Stomach (tissue), 9 donors: ENCODE results near the gene ALX4. TPM values are rescaled to one million over a fixed set of nuclear protein-coding genes. Genes with fewer than 3 reads are reported as not detected.

Experiments
- DNase-seq, 2 donors: peaks; one replicate each; pipeline versions ENCODE4 v3.0.0 to v3.0.0-alpha.2; 2013 to 2019
- H3K27ac ChIP-seq, 5 donors: fragments of 200-600 bp in 4 of 5; sonication (generic) in 4 of 5; one replicate each; pipeline ENCODE4 v1.5.1; 2013 to 2019; ENCODE audit warnings: mild to moderate bottlenecking in 1 of 5, moderate library complexity in 1 of 5
- H3K27me3 ChIP-seq, 3 donors: fragments of 200-600 bp; sonication (generic); one replicate each; pipeline ENCODE4 v1.5.1; 2017 to 2019; ENCODE audit warnings: mixed run types in 1 of 3
- H3K36me3 ChIP-seq, 4 donors: fragments of 200-600 bp; sonication (generic); 1 replicate in 3 of 4; 2 replicates in 1 of 4; pipeline ENCODE4 v1.5.1; 2016 to 2019
- H3K4me1 ChIP-seq, 4 donors: fragments of 200-600 bp; sonication (generic); one replicate each; pipeline ENCODE4 v1.5.1; 2016 to 2019
- H3K4me3 ChIP-seq, 4 donors: fragments of 200-600 bp; sonication (generic) in 3 of 4; one replicate each; pipeline ENCODE4 v1.5.1; 2016 to 2019; ENCODE audit warnings: mild to moderate bottlenecking in 1 of 4
- H3K9me3 ChIP-seq, 4 donors: fragments of 200-600 bp; sonication (generic); one replicate each; pipeline ENCODE4 v1.5.1; 2016 to 2019
- CTCF ChIP-seq, 7 experiments: fragments of 450-650 bp in 4 of 7; fragments of 200-600 bp in 3 of 7; sonication (generic) in 3 of 7; IDR thresholded peaks; one replicate each; pipeline ENCODE4 v1.5.1; 2016 to 2019; ENCODE audit warnings: antibody characterized with exemption in 7 of 7, control low read depth in 2 of 7, mild to moderate bottlenecking in 1 of 7
- EP300 ChIP-seq: sonication (generic); formaldehyde crosslinking; IDR thresholded peaks from one replicate; pipeline ENCODE4 v1.6.1; 2017; ENCODE audit warnings: antibody characterized with exemption
- POLR2A ChIP-seq, 4 donors: fragments of 450-650 bp; IDR thresholded peaks; one replicate each; pipeline ENCODE4 v1.6.1; 2016; ENCODE audit warnings: antibody characterized with exemption in 4 of 4, control low read depth in 2 of 4, mild to moderate bottlenecking in 1 of 4, moderate library complexity in 1 of 4
- POLR2AphosphoS5 ChIP-seq, 3 donors: sonication (generic); formaldehyde crosslinking; IDR thresholded peaks; one replicate each; pipeline ENCODE4 v1.6.1; 2016; ENCODE audit warnings: antibody characterized with exemption in 3 of 3
- WGBS, 5 donors: extraction: QIAGEN DNeasy Blood & Tissue Kit in 3 of 5; methylation state at CpG; one replicate each; pipeline versions ENCODE4 v1.1.5 to v1.1.7; 2013 to 2018; 5-methylcytosine and 5-hydroxymethylcytosine counted together
- intact Hi-C: fragments of 100-400 bp; cut with DNase I; formaldehyde crosslinking; loops from one replicate; pipeline ENCODE4 v1.15.1; 2023; ENCODE audit warnings: low total_unique reads
- polyA plus RNA-seq, 3 donors: library from polyadenylated mRNA; stranded (reverse); fragments of 200-250 nt; gene quantifications; one replicate each; pipeline ENCODE4 v1.2.3, GENCODE V29; 2013
- total RNA-seq, 5 donors: library from RNA; depleted of rRNA; stranded (reverse); fragments of >200 nt; gene quantifications; one replicate each; pipeline versions ENCODE4 v1.1.0 to v1.2.3, GENCODE V29; 2014 to 2016
- donor health status: healthy with polysubstance abuse.
- donor health status: Bipolar disorder and iron deficiency.
- donor health status: healthy.

Gene ALX4
- total and polyA plus RNA-seq, 8 donors: not detected

DNA sequence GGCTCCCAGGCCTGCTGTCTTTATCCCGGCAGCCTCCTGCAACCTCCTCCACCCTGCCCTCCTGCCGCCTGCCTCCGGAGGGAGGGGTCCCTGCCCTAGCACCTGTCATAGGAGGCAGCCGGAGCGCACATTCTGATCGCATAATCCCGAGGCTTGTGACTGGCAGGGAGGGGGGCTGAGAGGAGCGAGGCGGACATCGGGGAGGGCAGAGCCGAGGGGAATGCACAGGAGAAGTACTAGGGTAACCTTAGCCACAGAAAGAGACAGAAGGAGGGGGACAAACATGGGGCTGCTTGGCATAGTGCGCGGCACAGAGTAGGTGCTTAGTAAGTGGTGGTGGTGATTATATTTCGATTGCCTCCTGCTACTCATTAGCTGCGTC is 9.2 kb upstream of the ALX4 start:
- no peak for DNase-seq
- TF ChIP-seq POLR2A (IDR thresholded peaks at IDR 0.05) (no peak), EP300 (no peak), CTCF (IDR thresholded peaks at IDR 0.05) (no peak), POLR2AphosphoS5 (IDR thresholded peaks at IDR 0.05) (no peak)
- H3K9me3 ChIP-seq: no peaks in the 10 kb centered on the region
- H3K4me1 ChIP-seq: peaks cover 18 to 33% (median 26%) of the 10 kb centered on the region in 4 donors
- intact Hi-C loops: no loop called here
- H3K36me3 ChIP-seq: no peaks in the 10 kb centered on the region
- peaks cover 35 to 100% (median 98%) of the 10 kb centered on the region in 3 donors for H3K27me3 ChIP-seq
- WGBS, 5 donors: 2 to 8% (median 3%) methylated on average over 14 to 15 of the region's 15 CpGs
- H3K27ac ChIP-seq: no peak overlapping the region
- H3K4me3 ChIP-seq: no peak overlapping the region

DNA sequence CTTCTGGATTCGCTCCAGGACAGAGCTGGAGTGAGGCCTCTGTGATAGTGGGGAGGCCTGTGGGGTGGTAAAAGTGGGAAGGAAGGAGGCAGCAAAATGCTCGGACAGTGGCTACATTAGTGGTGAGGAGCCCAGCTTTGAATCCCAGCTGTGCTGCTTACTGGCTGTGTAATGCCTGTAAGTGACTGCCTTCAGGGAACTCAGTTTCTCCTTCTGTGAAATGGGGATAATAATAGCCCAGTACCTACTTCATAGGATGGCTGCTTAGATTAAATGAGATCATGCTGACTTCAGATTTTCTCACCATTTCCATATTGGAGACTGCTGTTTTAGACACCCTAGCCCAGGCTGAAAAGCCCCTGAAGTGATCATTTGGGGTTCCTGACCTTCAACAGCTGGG is 8.4 kb upstream of the ALX4 start:
- Histone ChIP-seq H3K9me3 (no peaks in the 10 kb centered on the region), H3K4me3 (no peak overlapping the region), H3K36me3 (no peaks in the 10 kb centered on the region), H3K4me1 (peaks cover 18 to 33% (median 26%) of the 10 kb centered on the region in 4 donors), H3K27me3 (peaks cover 36 to 100% (median 99%) of the 10 kb centered on the region in 3 donors), H3K27ac (no peak overlapping the region)
- intact Hi-C loops: no loop called here
- TF ChIP-seq CTCF (IDR thresholded peaks at IDR 0.05) (no peak), POLR2A (IDR thresholded peaks at IDR 0.05) (no peak), POLR2AphosphoS5 (IDR thresholded peaks at IDR 0.05) (no peak)
- no peak for DNase-seq
- 12 to 25% (median 18%) methylated on average over 2 of the region's 2 CpGs for WGBS, 5 donors

DNA sequence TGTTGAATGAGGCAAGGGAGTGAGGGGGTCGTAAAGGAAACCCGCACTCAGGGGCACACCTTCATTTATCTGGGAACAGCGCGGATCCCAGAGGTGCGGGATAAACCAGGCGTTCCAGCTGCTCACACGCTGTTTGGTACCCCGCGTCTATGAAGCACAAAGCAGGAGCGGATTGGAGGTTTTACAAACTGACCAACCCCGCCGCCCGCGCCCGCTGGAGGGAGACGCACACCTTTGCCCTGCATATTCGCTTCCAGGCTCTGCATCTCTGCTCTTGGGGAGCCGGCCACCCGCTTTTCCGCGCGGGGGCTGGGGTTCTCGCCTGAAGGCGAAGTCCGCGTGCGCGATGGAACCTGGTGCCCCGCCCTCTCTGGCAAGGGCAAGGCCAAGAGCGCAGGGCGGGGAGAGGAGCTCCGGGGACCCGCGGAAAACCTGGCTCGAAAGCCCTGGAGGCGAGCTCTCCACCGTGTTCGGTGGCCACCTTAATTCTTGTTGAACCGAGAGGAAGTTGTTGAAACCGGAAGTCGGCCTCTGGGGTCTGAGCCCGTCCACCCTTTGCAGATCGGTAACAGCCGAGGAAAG is 6.8 kb upstream of the ALX4 start:
- Histone ChIP-seq H3K36me3 (no peaks in the 10 kb centered on the region), H3K27me3 (peaks cover 39 to 100% (median 100%) of the 10 kb centered on the region in 3 donors), H3K9me3 (no peaks in the 10 kb centered on the region), H3K4me1 (peaks cover 18 to 33% (median 26%) of the 10 kb centered on the region in 4 donors), H3K4me3 (peak overlapping the region; percentile 26 to 41 (median 35)), H3K27ac (no peak overlapping the region)
- TF ChIP-seq POLR2A (IDR thresholded peaks at IDR 0.05): no peak
- intact Hi-C loops: no loop called here
- DNase-seq: peak in 1 of 2 donors; percentile 52
- 2 to 3% (median 2%) methylated on average over 27 to 44 of the region's 44 CpGs for WGBS, 5 donors

DNA sequence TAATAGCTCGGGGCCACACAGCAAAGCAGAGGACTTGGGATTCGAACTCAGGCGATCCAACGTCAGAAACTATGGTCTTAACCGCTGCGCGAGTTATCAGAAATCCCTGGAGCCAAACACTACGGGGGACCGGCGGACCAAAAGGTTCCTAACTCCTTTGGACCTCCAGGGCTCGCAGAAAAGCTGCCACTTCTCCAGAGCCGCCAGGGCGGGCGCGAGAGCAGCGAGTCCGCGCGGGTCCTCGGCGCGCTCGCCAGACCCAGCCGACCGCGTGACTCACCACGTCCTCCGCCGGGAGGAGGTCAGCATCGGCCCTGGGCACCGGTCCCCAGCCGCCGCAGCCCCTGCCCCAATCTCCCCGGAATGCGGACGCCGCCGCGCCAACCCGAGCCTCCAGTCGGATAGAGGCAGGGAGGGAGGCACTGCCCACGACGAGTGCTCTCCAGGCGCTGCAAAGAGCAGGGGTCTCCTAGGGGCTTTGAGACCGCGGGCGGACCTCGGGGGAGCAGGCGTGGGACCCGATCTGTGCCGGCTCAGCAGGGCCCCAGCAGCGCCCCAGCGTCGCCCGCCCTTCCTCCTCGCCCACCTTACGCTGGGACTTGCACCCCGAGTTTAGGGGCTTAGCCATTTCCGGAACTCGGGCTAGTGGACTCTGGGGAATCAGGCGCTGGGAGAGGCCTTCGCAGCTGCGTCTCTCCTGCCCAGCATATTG is 6.2 kb upstream of the ALX4 start:
- peak in 1 of 2 donors; percentile 68 for DNase-seq
- peaks cover 46 to 100% (median 100%) of the 10 kb centered on the region in 3 donors for H3K27me3 ChIP-seq
- WGBS, 5 donors: 3 to 5% (median 3%) methylated on average over 34 to 63 of the region's 63 CpGs
- H3K27ac ChIP-seq: no peak overlapping the region
- H3K4me1 ChIP-seq: peaks cover 18 to 35% (median 28%) of the 10 kb centered on the region in 4 donors
- H3K4me3 ChIP-seq: peak overlapping the region; percentile 20 to 41 (median 32)
- no peaks in the 10 kb centered on the region for H3K9me3 ChIP-seq
- H3K36me3 ChIP-seq: no peaks in the 10 kb centered on the region
- intact Hi-C loops: no loop called here
- TF ChIP-seq POLR2A (IDR thresholded peaks at IDR 0.05) (no peak), CTCF (IDR thresholded peaks at IDR 0.05) (no peak), POLR2AphosphoS5 (IDR thresholded peaks at IDR 0.05) (no peak), EP300 (no peak)

- Histone ChIP-seq H3K4me1 (peaks cover 19 to 43% (median 35%) of the 10 kb centered on the region in 4 donors), H3K27ac (no peak overlapping the region), H3K4me3 (no peak overlapping the region), H3K9me3 (no peaks in the 10 kb centered on the region), H3K27me3 (peaks cover 54 to 100% (median 100%) of the 10 kb centered on the region in 3 donors), H3K36me3 (no peaks in the 10 kb centered on the region)
- TF ChIP-seq CTCF (IDR thresholded peaks at IDR 0.05): no peak
- WGBS, 5 donors: 10 to 19% (median 13%) methylated on average over 2 of the region's 2 CpGs
- DNase-seq: no peak
- intact Hi-C loops: no loop called here
These were observed 4.8 kb upstream of the ALX4 start for GRCh38 chr11:44314733-44315132.
